Stimulated activated CD8-positive, alpha-beta memory T cell treated with anti-CD3 and anti-CD28 coated beads, Interleukin-4, amount 100 ng/mL, for 48 hours (primary cell): ENCODE measurements around the gene CASP1.
"Not testable (repeated sequence)": the region's sequence is repeated elsewhere in the genome, so short reads cannot be mapped to it uniquely, and the experiment has no call there.

Experiments used
- DNase-seq: peaks from one replicate; pipeline ENCODE4 v3.0.0-alpha.2; 2020

Gene CASP1

GRCh38 chr11:105034813-105035620 is at the start of gene CASP1:
Gene CASP1, minus strand, starts transcription at chr11:105035144. Its CDS starts 31 bp downstream, at chr11:105035113.
- DNase-seq, result peak; percentile 33

DNA sequence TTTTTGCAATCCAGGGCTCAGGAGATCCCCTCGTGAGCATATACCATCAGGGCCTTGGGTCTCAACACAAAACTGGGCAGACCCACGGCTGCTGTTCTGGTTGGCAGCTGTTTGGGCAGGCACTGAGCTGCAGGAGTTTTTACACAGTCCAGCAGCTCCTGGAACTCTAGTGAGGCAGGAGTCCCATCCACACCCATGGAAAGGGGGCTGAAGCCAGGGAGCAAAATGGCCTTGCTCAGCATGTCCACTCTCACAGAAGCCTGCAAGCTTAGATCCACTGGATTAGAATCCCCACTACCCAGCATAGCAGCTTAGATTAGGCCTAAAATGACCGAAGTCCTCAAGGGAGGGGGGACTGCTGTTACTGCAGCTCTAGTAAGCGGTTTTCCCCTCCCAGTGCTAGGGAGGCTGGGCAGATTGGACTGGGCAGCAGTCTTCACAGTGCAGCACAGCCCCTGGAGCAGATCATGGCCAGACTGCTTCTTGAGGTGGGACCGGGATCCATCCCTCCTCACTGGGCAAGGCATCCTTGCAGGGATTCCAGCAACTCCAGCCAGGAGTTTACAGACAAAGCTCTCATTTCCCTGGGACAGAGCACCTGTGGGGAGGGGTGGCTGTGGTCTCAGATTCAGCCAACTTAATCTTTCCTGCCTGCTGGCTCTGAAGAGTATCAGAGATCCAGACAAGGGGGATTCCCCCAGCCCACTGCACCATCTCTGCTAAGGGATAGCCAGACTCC is 46.6 kb upstream of the CASP1 start:
- DNase-seq, result no peak

DNA sequence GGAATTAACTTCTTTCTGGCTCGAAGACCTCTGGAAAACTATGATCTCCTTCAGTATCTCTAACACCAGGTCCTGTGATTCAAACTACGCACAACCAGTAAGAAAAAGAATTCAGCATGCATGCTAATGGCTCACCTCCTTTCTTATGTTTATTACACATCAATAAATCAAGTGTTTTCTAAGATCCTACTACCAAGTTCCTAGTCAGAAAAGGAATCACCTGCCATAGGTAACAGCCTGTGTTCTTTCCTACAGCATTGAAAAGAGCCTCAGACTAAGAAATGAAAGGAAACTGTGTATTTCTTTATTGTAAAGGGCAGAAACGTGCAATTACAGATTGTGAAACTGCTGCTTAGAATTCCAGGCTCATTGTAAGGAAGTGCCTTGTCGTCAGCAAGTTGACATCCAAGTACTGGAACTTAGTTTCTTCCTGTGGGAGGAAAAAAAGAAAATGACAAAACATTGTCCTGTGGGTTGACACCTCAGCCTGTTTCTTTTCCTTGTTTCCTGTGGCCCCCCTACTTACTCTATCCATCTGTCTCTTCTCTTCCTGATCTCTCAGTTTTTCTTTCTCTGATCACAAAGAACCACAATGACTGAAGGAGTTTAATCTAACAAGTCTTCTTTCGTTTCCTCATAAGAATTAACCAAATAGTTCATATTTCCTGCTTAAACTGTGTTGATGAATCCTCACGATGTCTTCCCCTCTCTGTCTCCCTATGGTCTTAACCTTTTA is 45.4 kb upstream of the CASP1 start:
- DNase-seq, result not testable (repeated sequence)

- no peak for DNase-seq
These were observed 43.3 kb upstream of the CASP1 start for GRCh38 chr11:105078283-105078682.

- DNase-seq, result peak; percentile 41
These were observed 42.3 kb upstream of the CASP1 start for GRCh38 chr11:105077141-105077790.

DNA sequence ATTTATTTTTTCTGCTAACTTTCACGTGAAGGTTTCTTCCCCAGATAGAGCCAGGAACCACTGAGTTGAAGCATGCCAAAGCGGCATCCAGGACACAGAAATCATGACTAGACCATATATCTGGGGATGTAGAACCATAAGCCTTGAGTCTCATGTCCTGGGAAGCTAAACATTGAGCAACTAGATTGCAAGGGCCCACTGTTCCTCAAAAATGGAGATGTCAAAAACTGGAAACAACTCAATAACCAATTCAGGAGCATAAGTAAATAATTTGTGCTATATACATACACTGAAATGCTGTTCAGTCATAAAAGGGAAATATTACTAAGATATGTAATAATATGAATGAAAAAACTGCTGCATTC is 39.2 kb upstream of the CASP1 start:
- no peak for DNase-seq

GRCh38 chr11:105073456-105074165 is 38.7 kb upstream of the CASP1 start:
- no peak for DNase-seq

GRCh38 chr11:105072080-105072479 is 37.1 kb upstream of the CASP1 start:
- not testable (repeated sequence) for DNase-seq

GRCh38 chr11:105071089-105071732 is 36.3 kb upstream of the CASP1 start:
- no peak for DNase-seq

- DNase-seq, result no peak
These were observed 35.4 kb upstream of the CASP1 start for GRCh38 chr11:105070306-105070705.

- DNase-seq, result not testable (repeated sequence)
These were observed 34.8 kb upstream of the CASP1 start for GRCh38 chr11:105069749-105070148.

DNA sequence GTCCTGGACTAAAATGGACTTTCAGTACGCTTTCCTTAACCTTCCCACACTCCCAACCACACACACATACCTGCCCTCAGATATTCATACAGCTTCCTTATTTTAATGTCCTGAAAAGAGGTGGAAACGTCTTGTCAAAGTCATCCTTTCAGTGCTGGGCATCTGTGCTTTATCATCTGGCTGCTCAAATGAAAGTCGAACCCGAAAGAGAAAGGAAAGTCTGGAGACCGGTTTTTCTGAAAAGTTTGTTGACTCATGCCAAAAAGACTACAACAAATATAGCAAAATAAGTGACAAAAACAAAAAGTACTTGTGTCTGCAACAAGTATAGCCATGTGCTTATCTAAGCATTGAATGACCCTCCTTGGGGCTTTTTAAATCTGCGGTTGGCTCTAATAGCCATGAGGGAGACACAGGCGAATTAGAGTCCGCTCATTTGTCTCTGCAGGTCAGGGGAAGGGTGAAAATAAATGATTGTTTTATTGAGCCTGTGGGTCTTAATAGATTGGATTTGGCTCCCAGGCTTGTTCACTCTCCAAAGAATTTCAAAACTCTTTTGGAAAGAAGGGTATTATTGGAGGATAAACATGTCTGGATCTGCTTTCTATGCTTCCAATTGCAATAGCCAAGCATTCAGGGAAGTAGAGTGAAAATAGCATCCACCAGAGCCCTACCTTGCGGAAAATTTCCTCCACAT is 28.4 kb upstream of the CASP1 start:
- not testable (repeated sequence) for DNase-seq

DNA sequence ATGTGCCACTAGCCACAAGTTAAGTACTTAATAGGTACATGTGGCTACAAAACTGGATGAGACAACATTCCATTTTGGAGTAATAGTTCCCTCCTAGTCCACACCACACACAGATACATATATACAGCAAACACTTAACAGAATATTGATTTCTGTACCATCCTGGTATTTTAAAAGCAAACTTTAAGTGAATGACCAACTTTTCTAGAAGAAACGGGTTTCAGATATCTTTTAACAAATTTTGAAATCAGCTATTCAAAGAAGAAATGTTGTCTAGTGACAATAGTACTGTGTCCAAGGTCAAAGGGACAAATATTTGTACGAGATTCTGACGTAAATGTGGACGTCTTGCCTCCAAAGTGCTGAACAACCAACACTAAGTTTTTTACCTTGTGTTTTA is 22.5 kb upstream of the CASP1 start:
- no peak for DNase-seq

DNA sequence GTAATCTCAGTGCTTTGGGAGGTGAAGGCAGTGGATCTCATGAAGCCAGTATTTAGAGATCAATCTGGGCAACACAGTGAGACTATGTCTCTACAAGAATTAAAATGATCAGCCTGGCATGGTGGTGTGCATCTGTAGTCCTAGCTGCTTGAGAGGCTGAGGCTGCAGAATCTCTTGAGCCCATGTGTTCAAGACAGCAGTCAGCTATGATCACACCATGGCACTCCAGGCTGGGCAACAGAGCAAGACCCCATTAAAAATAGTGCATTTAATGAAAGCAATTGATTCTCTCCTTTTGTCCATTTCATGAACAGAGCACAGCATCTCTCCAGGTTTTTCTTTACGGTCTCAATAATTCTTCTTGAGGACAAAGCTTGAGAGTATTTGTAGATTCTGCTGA is 21.5 kb upstream of the CASP1 start:
- DNase-seq, result no peak

DNA sequence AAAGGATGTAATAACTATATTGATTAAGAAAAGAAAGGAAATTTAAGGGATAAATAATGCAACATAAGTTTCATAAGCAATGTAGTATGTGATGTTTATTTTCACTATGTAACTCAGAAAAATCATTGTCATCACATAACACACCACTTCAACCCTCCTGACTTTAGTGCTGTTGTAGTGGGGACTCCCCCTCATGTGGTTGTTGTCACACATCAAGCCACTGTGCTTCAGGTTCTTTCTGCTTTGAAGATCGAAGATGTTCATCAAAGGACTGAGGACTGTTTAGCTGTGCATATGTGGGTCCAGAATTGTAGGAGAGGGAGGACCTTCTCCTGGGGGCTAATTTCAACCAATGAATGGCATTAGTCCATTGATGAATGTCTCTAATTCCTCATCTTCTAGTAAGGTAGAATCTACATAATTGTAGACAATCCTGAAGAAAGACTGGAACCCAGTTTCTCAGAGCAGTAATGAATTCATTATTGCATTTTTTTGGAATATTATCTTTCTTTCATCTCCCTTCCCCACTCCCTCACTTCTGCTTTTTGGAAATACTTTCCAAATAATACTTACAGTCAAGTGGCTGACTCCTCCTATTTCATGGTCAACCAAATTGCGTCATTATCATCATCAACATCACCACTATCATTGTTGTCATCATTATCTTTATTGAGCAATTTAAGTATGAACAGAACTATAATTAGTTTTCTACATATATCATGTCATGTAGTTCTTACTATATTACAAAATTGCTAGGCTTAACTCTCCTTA is 20.0 kb upstream of the CASP1 start:
- DNase-seq, result no peak

GRCh38 chr11:105052487-105052886 is 17.5 kb upstream of the CASP1 start:
- DNase-seq, result no peak

DNA sequence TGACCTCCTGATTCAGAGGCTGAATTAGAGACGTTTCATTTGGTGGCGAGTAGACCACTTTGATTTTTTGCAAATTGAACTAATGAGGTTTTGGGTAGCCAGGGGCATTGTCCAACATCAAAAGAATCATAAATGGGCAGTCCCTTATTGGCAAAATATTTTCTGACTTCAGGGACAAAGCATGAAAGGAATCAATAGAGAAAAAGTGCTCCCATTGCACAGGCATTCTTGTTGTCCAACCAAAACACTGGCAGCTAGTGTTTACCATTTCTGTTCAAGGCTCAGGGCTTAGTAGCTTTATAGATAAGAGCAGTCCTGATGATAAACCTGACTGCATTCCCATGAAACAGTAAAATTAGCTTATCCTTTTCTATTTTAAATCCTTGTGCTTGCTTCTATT is 16.6 kb upstream of the CASP1 start:
- DNase-seq, result no peak

DNA sequence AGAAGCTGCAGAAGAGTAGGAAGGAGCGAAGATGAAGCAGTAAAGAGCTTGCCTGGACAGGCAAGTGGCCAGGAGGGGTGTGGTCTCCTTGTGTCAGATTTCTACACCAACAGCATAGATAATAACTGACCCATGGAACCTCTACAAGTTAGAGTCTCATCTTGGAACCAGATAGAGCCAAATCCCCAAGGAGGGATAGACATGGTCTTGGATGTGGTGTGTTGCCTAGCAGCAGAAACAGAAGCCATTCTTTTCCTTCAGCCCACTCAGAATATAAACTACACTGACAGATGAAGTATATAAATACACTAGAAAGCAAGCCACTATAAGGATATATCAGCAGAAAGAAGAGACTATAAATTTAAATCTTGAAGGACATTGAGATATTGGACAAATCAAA is 14.5 kb upstream of the CASP1 start:
- no peak for DNase-seq

- DNase-seq, result no peak
These were observed 12.1 kb upstream of the CASP1 start for GRCh38 chr11:105046898-105047579.
